ENCODE data around the gene KHDC3L. TPM values are rescaled to one million over a fixed set of nuclear protein-coding genes. Genes with fewer than 3 reads are reported as not detected.

KHDC3L gene
- total and polyA plus RNA-seq, 2 of the 4 experiments (the other 2 are of a cell fraction): not detected

DNA sequence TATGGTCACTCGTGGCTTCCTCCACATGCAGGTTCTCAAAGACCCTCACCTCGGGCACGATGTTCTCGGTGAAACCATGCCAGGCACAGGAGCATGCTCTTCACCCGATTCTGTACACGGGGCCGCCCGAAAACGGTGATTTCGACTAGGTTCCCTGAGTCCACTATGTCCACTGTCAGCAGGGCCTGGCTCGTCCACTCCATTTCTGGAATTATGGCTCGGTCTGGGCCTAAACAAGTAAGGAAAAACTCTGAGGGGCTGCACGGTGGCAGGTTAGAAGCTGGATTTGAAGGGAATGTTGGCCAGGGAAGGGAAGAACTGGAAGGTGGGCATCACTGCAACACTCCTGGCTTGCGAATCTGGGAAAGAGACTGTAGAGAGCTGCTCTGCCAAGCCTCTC, 6.7 kb downstream of the KHDC3L start:
- Histone ChIP-seq H2AK5ac (ENCODE audit: low read depth, low read length) (no peak overlapping the region), H3K4ac (ENCODE audit: low read depth, low read length) (no peak overlapping the region), H4K91ac (ENCODE audit: insufficient read depth, low read depth, low read length) (no peak overlapping the region), H4K20me1 (ENCODE audit: insufficient read depth, low read length) (no peaks in the 10 kb centered on the region), H2BK15ac (ENCODE audit: low read depth, low read length) (no peak overlapping the region), H3K79me1 (ENCODE audit: low read depth in 1 of 2, low read length in 2 of 2) (no peaks in the 10 kb centered on the region), H3K23ac (ENCODE audit: low read depth, low read length) (no peak overlapping the region), H3K27ac (ENCODE audit: insufficient read depth, low read length) (no peak overlapping the region), H2BK120ac (ENCODE audit: low read depth, low read length) (no peak overlapping the region), H3K9me3 (ENCODE audit: control insufficient read depth, insufficient read depth, low read length) (peaks cover 10% of the 10 kb centered on the region), H3K4me2 (ENCODE audit: low read depth, low read length) (no peak overlapping the region), H2AFZ (replicated peaks; ENCODE audit: low read length, poor library complexity) (no peak overlapping the region), H2BK5ac (ENCODE audit: low read depth, low read length, poor library complexity, severe bottlenecking) (no peak overlapping the region), H4K8ac (ENCODE audit: low read depth in 2 of 2, low read length in 2 of 2) (no peak overlapping the region), H3K56ac (ENCODE audit: extremely low read depth, insufficient read depth, low read length) (no peak overlapping the region), H3K27me3 (ENCODE audit: control insufficient read depth, insufficient read depth, low read length) (peaks cover 3% of the 10 kb centered on the region), H4K5ac (ENCODE audit: low read depth, low read length) (no peak overlapping the region), H3K4me3 (ENCODE audit: insufficient read depth, low read depth, low read length) (no peak overlapping the region), H3K18ac (ENCODE audit: low read depth, low read length) (no peak overlapping the region), H3K9me1 (ENCODE audit: insufficient read depth, low read length) (no peaks in the 10 kb centered on the region), H3K4me1 (ENCODE audit: control insufficient read depth, insufficient read depth, low read length) (no peaks in the 10 kb centered on the region), H3K36me3 (ENCODE audit: control insufficient read depth, insufficient read depth, low read length) (no peaks in the 10 kb centered on the region), H3K14ac (replicated peaks; ENCODE audit: low read depth, low read length) (no peak overlapping the region), H2AK9ac (replicated peaks; ENCODE audit: low read depth, low read length, poor library complexity) (no peak overlapping the region), H3K9ac (ENCODE audit: low read depth, low read length) (no peak overlapping the region), H2BK20ac (ENCODE audit: low read depth, low read length) (no peak overlapping the region)
- DNase-seq (no peak), ATAC-seq (ENCODE audit: low read depth) (no peak)
- ChIA-PET POLR2A (ENCODE audit: unreplicated experiment) (no interaction called here), CTCF (interaction anchor here (0.6 kb wide), 1 partner anchor 14 kb away, joined by 4 read pairs; no protein-coding TSS in a partner anchor)
- intact Hi-C loops (cut with micrococcal nuclease) (no loop called here), dilution Hi-C loops (cut with HindIII; ENCODE audit: low sequenced_read_pairs, unreplicated experiment) (no loop called here), in situ Hi-C loops (cut with MboI; ENCODE audit: low sequenced_read_pairs) (no loop called here)
- no peak for TF ChIP-seq BHLHE40 (IDR thresholded peaks at IDR 0.05; ENCODE audit: low read depth, low read length)
- no TSS peak for BruUV-seq (replicated peaks)
- 86% methylated on average over 6 of the region's 14 CpGs; no CpG with 5 or more reads in 1 of the 2 experiments for whole genome bisulfite sequencing, 2 experiments (ENCODE audit: extremely low coverage in 2 of 2, insufficient read length in 1 of 2)
